GM12865 (cell line): ENCODE measurements around the gene PTPRE.

Experiments
- DNase-seq: peaks from one replicate; pipeline ENCODE4 v3.0.0; 2010; ENCODE audit warnings: low read depth
- H3K4me3 ChIP-seq: 2 replicates; pipeline ENCODE4 v1.5.1; 2011; ENCODE audit warnings: mild to moderate bottlenecking, low read depth, low read length, control low read depth
- TF ChIP-seq, protein P1 (sequence below): IDR thresholded peaks from 2 replicates; pipeline ENCODE4 v1.5.1; 2011; ENCODE audit warnings: low read length, control low read depth, low read depth, inconsistent platforms; ENCODE audit not compliant: insufficient read depth; ENCODE audit errors: missing control alignments

The PTPRE gene

DNA sequence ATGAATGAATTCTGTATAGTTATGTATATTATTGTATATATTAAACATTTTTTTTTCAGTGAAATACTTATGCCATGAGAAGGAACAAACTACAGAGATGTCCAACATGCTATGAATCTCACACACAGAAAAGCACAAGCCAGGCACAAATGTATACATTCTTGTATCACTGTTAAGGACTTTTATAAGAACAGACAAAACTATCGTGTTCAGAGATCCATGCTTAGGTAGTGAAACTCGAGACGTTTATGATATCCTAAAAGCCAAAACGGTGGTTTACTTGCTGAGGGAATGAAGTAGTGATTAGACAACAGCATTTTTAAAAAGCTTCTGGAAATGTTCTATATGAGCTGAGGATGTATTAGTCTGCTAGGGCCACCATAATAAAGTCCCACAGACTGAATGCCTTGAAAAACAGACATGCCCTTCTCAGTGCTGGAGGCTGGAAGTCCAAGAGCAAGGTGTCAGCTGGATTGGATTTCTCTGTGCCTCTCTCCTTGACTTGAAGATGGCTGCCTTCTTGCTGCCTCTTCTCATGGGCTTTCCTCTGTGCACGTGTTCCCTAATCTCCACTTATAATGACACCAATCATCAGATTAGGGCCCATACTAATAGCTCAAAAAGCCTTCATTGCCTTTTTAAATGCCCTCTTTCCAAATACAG is 215.0 kb downstream of the PTPRE start:
- TF ChIP-seq, protein P1, sequence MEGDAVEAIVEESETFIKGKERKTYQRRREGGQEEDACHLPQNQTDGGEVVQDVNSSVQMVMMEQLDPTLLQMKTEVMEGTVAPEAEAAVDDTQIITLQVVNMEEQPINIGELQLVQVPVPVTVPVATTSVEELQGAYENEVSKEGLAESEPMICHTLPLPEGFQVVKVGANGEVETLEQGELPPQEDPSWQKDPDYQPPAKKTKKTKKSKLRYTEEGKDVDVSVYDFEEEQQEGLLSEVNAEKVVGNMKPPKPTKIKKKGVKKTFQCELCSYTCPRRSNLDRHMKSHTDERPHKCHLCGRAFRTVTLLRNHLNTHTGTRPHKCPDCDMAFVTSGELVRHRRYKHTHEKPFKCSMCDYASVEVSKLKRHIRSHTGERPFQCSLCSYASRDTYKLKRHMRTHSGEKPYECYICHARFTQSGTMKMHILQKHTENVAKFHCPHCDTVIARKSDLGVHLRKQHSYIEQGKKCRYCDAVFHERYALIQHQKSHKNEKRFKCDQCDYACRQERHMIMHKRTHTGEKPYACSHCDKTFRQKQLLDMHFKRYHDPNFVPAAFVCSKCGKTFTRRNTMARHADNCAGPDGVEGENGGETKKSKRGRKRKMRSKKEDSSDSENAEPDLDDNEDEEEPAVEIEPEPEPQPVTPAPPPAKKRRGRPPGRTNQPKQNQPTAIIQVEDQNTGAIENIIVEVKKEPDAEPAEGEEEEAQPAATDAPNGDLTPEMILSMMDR = no peak
- H3K4me3 ChIP-seq = no peak overlapping the region
- DNase-seq = no peak

DNA sequence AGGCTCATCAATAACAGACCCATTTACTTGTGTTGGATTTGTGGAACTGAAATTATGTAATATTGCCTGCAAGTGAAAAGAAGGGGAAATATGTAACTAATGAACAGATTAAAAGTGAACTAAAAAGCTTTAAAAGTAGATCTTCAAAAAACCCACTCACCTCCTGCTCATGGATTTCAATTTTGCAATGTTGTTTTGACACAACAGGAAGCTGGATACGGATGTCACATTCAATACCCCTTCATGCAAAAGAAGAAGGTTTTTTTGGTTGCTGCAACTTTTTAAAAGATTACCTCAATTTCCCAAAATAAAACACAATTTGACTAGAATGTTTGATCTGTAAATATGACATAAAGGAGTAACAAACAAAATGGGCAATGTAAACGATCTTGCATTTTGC is 216.0 kb downstream of the PTPRE start:
- TF ChIP-seq, protein P1 = no peak
- H3K4me3 ChIP-seq = peak overlapping the region; percentile 20
- DNase-seq = no peak

DNA sequence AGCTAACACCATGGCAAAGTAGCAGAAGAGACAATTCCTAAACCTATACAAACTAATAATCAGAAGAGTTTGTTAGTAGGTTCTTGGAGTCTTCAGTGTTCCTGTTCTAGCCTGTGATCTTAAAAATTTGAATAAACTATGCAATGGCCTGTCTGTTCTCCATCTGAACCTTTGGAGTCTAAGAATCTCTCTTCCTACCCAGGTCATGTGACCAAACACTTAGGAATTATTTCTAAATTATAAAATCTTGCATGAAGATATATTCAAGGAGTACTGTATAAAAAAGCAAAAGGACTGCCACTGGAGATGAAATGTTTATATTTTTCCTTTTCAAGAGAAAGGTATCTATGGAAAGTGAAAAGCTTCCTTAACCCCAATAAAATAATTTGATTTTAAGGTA is 216.9 kb downstream of the PTPRE start:
- TF ChIP-seq, protein P1 = no peak
- H3K4me3 ChIP-seq = peak overlapping the region; percentile 98
- DNase-seq = no peak

DNA sequence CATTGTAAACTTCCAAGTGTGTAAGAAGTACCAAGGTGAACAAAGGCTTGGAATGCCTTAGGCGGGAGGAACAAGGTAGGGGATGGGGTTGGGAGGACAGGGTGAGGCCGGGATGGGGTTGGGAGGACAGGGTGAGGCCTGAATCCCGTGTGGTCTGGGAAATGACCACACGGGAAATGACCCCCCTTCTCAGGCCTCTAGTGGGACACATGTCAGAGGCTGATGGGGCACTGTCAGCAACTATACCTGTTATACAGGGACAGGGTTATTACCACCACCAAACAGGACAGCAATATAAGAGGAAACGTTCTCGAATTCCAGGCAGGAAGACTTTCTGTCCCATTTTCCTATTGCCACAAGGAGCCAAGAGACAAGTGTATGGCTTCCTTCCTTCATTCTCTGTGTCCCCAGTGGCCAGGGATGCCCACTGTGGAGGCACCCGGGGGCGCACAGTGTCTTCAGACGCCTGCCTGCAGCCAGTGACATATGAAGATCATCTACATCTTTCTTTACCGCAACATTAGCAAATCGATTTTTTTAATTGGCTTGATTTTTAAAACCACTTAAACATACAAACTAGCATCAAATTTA is 218.0 kb downstream of the PTPRE start:
- TF ChIP-seq, protein P1 = no peak
- DNase-seq = peak; percentile 14
- peak overlapping the region; percentile 98 for H3K4me3 ChIP-seq

DNA sequence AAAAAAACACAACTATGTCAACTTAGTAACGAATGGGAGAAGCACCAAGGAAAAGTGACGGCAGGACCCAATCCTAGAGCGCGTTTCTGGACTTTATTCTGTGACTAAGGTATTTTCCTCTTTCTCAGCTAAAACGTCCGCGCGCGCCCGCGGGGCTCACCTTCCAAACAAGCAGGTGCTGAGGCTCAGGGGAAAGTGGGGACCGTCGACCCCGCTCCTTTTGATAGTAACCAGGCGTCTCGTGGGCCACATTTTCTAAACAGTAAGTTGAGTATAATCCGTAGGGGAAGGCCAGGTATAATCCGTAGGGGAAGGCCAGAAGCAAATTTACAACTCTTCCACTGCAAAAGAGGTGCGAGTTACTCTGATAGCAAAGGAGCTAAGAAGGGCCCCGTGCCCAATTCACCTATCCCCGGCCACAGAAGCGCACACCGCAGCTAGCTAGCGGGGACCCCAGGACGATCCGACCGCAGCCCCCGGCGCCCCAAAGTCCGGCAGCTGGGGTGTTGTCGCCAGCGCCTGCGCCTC is 218.6 kb downstream of the PTPRE start:
- DNase-seq = peak; percentile 28
- H3K4me3 ChIP-seq = peak overlapping the region; percentile 98
- TF ChIP-seq, protein P1 = no peak

DNA sequence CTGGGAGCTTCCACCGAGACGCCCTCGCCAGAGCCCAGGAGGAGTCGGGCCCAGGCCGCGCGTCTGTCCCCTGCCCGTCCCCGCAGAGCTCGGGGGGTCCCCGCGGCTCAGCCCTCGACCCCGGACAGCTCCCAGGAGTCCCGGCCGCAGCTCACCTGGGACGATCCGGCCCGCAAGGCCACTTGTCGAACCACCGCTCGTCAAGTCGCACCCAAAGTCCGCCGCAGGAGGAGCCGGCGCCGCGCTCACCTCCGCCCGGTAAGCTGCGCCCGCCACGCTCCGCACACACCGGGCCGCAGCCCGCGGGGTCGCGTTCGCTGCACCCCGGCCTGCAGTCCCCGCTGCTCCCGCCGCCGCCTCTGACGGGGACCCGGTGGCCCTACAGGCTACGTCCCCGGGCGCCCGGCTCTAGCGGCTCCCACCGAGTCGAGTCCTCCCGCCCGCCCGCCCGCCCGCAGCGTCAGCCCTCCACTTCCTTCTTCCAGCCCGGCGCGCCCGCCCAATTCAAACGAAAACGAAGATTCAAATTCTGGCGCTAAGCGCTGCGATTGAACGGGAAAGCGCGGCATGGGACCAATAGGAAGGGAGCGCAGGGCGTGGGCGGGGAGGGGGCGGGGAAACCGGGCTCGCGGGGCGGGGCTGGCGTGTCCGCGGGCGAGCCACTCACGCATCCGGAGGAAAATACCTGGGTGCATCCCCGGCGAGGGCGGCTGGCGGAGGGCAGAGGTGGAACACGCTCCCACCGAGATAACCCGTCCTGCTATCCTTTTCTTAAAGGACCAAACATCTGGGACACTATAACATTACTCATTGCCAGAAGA is 219.3 kb downstream of the PTPRE start, which contains the start of gene MKI67:
TSS of gene MKI67 (minus strand) at position 480 of the 821 bp plus-strand sequence. CDS start 756 bp downstream, outside the sequence.
- peak within 1 kb of the TSS; percentile 98 for H3K4me3 ChIP-seq
- peak; percentile 96 for DNase-seq
- TF ChIP-seq, protein P1 = no peak
